Dermis microvascular lymphatic vessel endothelial cell (primary cell): ENCODE data around the gene CHCHD1. TPM values are rescaled to one million over a fixed set of nuclear protein-coding genes. Genes with fewer than 3 reads are reported as not detected.

ENCODE experiments used
- total RNA-seq: library from RNA; depleted of rRNA; stranded (reverse); fragments of >200 nt; gene quantifications from 2 replicates; pipeline ENCODE4 v1.2.1, GENCODE V29; 2014

Gene CHCHD1
- total RNA-seq, 1 donor from 2014 or later, result 25.3 TPM

Other genes starting within 250 kb of the CHCHD1 start
- gene USP54, start 190.7 kb upstream of the CHCHD1 start, total RNA-seq, result 5.2 and 5.8 TPM in 2 replicates
- not detected in 2 replicates for gene MYOZ1, start 140.6 kb upstream of the CHCHD1 start, total RNA-seq
- not detected in 2 replicates for gene SYNPO2L, start 126.0 kb upstream of the CHCHD1 start, total RNA-seq
- gene AGAP5, start 83.9 kb upstream of the CHCHD1 start, total RNA-seq, result 0.90 and 1.3 TPM in 2 replicates
- 48.4 and 58.4 TPM in 2 replicates for gene SEC24C, start 37.7 kb upstream of the CHCHD1 start, total RNA-seq
- 37.7 and 55.0 TPM in 2 replicates for gene ZSWIM8, start 3.6 kb downstream of the CHCHD1 start, total RNA-seq
- gene NDST2, start 29.6 kb downstream of the CHCHD1 start, total RNA-seq, result 3.7 and 7.6 TPM in 2 replicates
- 20.9 and 24.8 TPM in 2 replicates for gene CAMK2G, start 92.5 kb downstream of the CHCHD1 start, total RNA-seq
- 7.0 and 11.8 TPM in 2 replicates for gene PLAU, start 129.1 kb downstream of the CHCHD1 start, total RNA-seq
- 58.5 and 71.2 TPM in 2 replicates for gene VCL, start 216.1 kb downstream of the CHCHD1 start, total RNA-seq